GM18507 (cell line): ENCODE measurements around the gene EIF2S1.

Source experiments
- DNase-seq: peaks from one replicate; pipeline ENCODE4 v3.0.0; 2011; ENCODE audit warnings: low read depth; ENCODE audit not compliant: insufficient read length; ENCODE audit errors: extremely low spot score
- FAIRE-seq: peaks from 2 replicates; lab custom pipeline; 2011; peaks lifted over from hg19 to GRCh38; lab: Jason Lieb, UNC

EIF2S1 gene

DNA sequence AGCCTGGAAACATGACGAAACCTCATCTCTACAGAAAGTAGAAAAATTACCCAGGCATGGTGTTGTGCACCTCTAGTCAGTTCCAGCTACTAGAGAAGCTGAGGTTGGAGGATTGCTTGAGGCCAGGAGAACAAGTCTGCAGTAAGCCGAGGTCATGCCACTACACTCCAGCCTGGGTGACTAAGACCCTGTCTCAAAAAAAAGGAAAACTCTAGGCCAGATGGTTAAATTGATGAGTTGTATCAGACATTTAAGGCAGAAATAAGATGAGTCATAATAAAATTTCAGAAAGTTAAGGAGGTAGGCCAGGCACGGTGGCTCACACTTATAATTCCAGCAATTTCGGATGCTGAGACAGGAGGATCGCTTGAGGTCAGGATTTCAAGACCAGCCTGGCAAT, 10.7 kb downstream of the EIF2S1 start:
- no peak for FAIRE-seq
- no peak for DNase-seq

- FAIRE-seq (no peak), DNase-seq (no peak)
Observed at GRCh38 chr14:67371247-67372148, 11.4 kb downstream of the EIF2S1 start.

GRCh38 chr14:67372833-67373232, 12.7 kb downstream of the EIF2S1 start:
- FAIRE-seq (no peak), DNase-seq (no peak)

- DNase-seq, result no peak
- peak; percentile 36 for FAIRE-seq
Observed at GRCh38 chr14:67373347-67373746, 13.2 kb downstream of the EIF2S1 start.

GRCh38 chr14:67377916-67378315, 17.8 kb downstream of the EIF2S1 start:
- FAIRE-seq (no peak), DNase-seq (no peak)

DNA sequence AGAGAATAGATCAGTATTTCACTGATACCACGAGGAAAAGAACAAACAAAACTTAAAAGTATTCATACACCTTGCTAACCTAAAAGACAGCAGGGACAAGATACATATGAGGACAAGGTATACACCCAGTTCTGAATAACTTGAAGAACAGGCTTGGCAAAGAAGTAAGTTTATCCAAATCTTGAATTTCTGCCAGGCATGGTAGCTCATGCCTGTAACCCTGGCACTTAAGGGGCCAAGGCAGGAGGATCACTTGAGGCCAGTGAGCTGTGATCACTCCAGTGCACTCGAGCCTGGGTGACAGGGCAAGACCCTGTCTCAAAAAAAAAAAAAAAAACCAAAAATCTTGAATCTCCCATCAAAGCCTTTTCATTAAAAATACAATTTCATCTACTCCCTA, 25.0 kb downstream of the EIF2S1 start:
- DNase-seq (no peak), FAIRE-seq (no peak)

GRCh38 chr14:67385618-67386017, 25.5 kb downstream of the EIF2S1 start:
- DNase-seq (no peak), FAIRE-seq (no peak)

- FAIRE-seq (no peak), DNase-seq (no peak)
Observed at GRCh38 chr14:67387195-67387594, 27.1 kb downstream of the EIF2S1 start.

GRCh38 chr14:67389275-67389674, 29.1 kb downstream of the EIF2S1 start:
- no peak for DNase-seq
- FAIRE-seq, result no peak

- no peak for FAIRE-seq
- DNase-seq, result no peak
Observed at GRCh38 chr14:67389811-67390534, 29.8 kb downstream of the EIF2S1 start.

GRCh38 chr14:67391268-67391667, 31.1 kb downstream of the EIF2S1 start:
- DNase-seq (no peak), FAIRE-seq (no peak)

GRCh38 chr14:67392123-67392522, 32.0 kb downstream of the EIF2S1 start:
- FAIRE-seq, result no peak
- DNase-seq, result no peak

DNA sequence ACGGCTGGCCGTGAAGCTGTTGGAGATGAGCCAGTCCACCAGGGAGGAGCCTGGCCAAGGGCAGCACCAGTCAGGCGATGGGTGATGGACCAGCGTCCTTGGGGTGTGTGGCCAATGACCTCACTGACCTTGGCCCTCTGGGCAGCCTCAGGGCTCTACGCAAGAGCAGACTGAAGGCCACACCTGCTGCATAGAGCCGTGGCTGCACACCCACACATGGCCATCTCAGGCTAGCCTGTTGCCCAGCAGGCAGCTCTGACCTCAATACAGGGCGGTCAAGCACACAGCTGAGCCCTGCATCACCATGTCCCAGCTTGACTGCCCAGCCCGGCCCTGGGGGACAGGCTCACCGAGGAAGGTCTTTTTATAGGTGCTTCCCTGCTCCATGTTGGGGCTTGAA, 32.7 kb downstream of the EIF2S1 start:
- no peak for FAIRE-seq
- DNase-seq, result no peak

- DNase-seq (no peak), FAIRE-seq (no peak)
Observed at GRCh38 chr14:67393689-67394088, 33.6 kb downstream of the EIF2S1 start.

DNA sequence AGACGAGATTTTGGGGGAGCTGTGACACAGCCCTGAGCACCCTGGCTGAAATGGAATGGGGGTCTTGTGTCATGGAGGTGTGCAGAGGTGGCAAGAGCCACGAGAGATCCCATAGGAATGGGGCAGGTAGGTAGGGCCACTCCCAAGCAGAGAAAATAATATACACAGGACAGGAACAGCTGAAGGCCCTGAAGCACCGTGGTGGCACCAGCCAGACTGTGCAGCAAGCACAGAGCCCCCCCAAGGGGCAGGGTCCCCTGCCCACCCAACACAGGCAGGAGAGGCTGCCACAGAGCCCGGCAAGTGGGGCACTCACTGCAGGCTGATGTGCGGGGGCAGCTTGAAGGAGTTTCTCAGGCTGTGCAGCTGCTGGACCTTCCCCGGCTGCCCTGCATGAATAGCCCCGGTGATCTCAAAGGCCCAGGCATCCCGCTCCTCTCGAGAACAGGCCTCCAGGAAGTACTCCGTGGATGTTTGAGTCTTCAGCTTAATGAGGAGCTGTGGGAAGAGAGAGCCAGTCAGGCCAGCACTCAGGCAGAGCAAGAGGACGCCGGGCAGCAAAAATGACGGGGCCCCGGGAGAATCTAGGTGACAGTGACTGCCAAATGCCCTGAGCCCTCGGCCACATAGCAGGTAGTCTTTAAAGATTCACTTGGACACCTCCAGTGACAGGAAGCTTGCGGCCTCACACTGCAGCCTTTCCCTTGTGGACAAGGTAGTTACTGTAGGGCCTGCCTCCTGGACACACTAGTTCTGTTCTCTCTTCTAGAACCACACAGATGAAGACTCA, 35.2 kb downstream of the EIF2S1 start:
- FAIRE-seq (no peak), DNase-seq (no peak)

DNA sequence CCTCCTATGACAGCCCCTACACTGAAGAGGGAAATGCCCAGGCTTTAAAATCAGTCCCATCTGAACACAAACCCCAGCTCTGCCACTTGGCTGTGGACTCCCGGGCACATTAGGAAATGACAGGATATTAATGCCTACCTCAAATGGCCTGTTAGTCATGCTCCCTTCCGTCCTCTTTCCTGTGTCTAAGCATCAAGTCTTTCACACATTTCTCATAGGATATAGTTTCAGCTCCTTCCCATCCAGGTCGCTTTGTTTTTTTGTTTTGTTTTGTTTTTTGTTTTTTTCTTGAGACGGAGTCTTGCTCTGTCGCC, 35.7 kb downstream of the EIF2S1 start:
- DNase-seq, result no peak
- FAIRE-seq, result no peak

DNA sequence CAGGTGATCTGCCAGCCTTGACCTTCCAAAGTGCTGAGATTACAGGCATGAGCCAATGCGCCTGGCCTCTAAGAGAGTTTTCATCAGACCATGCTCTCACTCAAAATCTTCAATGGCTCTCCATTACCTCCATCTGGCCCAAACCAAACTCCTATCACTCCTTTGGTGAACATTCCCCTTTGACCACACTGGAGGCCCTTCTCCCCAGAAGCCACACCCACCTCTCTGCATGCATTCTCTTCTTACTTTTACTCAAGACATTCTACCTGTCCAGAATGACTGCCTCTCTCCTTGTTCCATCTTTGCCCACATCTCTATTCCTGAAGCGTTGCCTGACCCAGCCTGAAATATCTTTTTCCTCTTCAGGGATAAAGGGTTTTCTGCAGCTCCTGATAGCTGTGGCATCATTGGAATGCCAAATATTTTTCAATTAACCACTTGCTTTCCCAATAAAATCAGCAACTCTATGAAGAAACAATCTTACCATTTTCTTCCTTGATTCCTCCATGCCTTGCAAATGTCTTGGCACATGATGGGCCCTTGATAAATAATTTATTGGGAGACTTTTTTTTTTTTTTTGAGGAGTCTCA, 36.3 kb downstream of the EIF2S1 start:
- FAIRE-seq (no peak), DNase-seq (no peak)

DNA sequence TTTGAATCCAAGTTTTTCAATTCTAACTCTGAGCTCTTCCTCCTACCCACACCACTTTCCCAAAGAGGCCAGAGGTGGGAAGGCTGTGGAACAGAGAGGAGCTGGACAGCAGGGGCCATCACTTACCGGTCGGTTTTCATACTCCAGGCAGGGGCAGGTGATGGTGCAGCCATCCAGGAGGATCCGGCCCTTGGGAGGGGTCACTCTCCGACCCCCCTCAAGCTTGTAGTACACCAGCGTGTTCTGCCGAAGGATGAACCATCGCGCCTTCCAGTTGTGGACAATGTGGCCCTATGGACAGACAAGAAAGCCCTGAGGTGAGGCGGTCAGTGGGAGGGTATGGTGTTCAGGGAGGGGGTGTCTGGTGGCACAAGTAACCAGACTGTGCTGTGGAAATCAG, 37.4 kb downstream of the EIF2S1 start:
- FAIRE-seq (no peak), DNase-seq (no peak)

- DNase-seq, result no peak
Observed at GRCh38 chr14:67400434-67400833, 40.3 kb downstream of the EIF2S1 start.

DNA sequence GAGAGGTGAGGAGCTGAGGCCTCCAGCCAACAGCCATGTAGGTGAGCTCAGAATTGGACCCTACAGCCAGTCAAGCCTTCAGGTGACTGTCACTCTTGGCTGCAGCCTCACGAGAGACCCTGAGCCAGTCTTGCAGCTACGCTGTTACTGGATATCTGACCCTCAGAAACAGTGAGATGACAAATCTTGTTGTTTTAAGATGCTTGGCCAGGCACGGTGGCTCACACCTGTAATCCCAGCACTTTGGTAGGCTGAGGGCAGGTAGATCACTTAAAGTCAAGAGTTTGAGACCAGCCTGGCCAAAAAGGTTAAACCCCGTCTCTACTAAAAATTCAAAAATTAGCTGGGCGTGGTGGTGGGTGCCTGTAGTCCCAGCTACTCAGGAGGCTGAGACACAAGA, 45.6 kb downstream of the EIF2S1 start:
- no peak for FAIRE-seq

More at GRCh38 chr14:67400434-67400833, 40.3 kb downstream of the EIF2S1 start:
- FAIRE-seq, result no peak

More for the DNA sequence above, 45.6 kb downstream of the EIF2S1 start:
- DNase-seq, result no peak
